CD4-positive, alpha-beta T cell treated with Interleukin-6 for 4 hours (primary cell): Measurements from ENCODE around the gene ART1.
"Not testable (repeated sequence)": the region's sequence is repeated elsewhere in the genome, so short reads cannot be mapped to it uniquely, and the experiment has no call there.

Experiments used
- DNase-seq: peaks from one replicate; pipeline ENCODE4 v3.0.0-alpha.2; 2020; ENCODE audit warnings: mixed read lengths

The ART1 gene

DNA sequence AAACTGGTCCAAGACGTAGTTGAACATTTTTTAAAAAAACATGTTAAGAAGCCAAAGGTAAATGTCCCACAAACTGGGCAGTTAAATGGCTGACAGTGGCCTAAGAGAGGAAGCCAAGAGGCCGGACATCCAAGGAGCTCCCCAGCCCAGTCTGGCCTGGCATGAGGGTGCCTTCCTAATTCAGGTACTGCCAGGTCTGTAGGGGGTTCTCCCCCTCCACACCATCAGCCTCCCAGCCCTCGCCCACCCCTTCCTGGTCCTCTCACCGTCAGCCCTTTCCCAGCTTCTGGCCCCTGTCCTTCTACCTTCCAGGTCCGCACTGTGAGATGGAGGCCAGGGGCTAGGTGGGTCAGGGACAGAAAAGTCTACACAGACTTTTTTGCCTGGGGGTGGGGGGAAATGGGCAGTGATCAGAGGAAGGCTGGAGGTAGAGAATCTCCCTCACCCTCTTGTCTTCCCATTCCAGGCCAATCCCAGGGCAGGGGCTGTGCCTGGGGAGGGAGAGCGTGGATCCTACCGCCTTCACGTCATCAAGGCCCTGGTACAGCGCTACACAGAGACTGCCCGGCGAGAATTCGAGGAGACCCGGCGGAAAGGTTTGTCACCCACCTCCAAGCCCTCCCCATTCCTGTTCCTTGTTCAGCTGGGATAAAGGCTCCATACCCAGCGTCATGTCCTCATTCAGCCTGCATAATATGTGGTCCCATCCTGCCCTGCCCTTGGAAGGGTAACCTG lies 9.1 kb upstream of the ART1 start:
- no peak for DNase-seq

DNA sequence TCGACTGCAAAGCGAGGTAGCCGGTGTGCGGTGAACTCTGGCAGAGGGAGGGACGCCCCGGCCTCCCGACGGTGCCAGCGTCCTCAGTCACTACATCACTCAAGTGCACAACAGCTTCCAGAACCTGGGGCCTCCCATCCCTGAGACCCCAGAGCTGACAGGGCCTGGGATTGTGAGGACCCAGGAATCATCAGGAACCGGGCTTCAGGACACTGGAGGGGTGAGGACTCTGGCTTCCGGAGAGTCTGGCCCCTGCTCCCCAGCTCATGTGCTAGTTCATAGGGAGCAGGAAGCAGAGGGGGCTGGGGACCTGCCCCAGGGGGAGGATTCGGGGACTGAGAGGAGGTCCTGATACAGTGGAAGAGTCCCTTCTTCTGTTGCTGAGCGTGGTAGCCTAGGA lies 7.7 kb upstream of the ART1 start:
- no peak for DNase-seq

- no peak for DNase-seq
Observed at GRCh38 chr11:3638513-3638912, 6.4 kb upstream of the ART1 start.

- DNase-seq: no peak
Observed at GRCh38 chr11:3639841-3640240, 5.1 kb upstream of the ART1 start.

- no peak for DNase-seq
Observed at GRCh38 chr11:3641191-3641590, 3.7 kb upstream of the ART1 start.

GRCh38 chr11:3641701-3642070 lies 3.2 kb upstream of the ART1 start, which contains the start of gene ART5:
ART5 (minus strand) TSS chr11:3641992; CDS start chr11:3641862, 130 bp downstream.
- no peak for DNase-seq

DNA sequence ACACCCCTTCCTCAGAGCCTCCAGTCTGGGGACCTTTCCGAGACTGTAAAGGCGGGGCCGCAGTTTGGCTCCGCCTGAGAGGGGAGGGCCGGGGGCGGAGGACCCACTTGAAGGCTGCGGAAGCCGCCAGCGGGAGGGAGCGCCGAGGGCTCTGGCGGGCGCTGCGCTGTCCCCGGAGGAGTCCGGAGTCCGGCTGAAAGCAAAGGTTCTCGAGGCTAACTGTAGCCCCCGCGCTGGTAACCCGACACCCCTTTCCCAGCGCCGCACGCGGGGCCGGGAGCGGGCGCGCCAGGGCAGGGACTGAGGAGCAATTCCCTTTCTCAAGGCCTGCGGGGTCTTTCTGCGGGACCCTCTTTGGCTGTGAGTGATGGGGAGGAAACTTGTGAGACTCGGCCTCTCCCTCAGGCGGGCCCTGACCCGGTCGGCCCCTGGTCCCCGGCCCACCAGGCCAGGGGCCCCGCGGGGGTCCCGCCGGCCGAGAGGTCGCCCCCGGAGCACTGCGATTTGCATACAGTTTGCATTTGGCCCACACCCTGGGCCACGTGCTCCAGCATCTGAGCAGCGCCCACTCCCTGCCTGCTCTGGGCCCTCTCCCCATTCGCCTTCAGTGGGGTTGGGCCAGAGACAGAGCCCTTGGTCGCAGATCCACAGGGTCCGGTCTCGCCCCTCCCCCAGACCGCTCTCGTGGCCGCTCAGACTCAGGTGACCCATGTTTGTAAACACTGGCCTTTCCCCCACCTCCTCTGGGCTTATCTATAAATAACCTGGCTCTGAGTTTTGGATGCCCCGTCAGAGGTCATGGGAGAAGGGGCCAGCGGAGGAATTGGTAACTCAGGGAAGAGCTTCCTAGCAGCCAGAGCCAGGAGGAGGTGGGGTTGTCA lies 2.6 kb upstream of the ART1 start:
- DNase-seq: peak; percentile 82

DNA sequence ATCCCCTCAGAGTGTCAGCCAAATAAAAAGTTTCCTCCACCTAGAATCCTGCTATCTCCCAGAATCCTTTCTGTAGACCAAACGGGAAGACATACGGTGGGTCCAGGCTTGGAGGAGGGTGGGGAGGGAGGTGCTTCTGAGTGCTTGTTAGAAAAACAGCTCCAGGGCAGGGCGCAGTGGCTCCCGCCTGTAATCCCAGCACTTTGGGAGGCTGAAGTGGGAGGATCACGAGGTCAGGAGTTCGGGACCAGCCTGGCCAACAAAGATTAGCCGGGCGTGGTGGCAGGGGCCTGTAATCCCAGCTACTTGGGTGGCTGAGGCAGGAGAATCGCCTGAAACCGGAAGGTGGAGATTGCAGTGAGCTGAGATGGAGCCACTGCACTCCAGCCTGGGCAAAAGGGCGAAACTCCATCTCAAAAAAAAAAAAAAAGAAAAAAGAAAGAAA lies 1.8 kb upstream of the ART1 start:
- not testable (repeated sequence) for DNase-seq

GRCh38 chr11:3645552-3645951 lies 624 bp downstream of the ART1 start:
- no peak for DNase-seq

DNA sequence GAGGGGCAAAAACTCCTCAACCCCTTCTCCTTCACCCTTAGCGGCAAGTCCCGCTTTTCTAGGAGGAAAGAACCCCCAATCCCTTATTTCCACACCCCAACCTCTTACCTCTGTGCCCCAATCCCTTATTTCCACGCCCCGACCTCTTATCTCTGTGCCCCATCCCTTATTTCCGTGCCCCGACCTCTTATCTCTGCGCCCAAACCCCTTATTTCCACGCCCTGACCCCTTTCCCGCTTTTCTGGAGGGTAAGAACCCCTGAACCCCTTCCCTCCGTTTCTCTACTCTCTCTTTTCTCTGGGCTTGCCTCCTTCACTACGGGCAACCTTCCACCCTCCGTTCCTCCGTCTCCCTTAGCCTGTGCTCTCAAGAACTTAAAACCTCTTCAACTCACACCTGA lies 3.9 kb downstream of the ART1 start:
- DNase-seq: not testable (repeated sequence)

GRCh38 chr11:3649374-3649773 lies 4.4 kb downstream of the ART1 start:
- DNase-seq: not testable (repeated sequence)

DNA sequence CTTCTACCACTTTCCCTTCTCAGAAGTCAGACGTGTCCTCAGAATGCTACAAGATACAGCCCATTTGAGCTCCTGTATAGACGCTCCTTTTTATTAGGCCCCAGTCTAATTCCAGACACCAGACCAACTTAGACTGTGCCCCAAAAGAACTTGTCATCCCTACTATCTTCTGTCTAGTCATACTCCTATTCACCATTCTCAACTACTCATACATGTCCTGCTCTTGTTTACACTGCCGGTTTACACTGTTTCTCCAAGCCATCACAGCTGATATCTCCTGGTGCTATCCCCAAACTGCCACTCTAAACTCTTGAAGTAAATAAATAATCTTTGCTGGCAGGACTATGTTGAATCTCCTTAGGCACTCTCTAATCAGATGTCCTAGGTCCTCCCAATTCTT lies 7.6 kb downstream of the ART1 start:
- DNase-seq: not testable (repeated sequence)

- no peak for DNase-seq
Observed at GRCh38 chr11:3655547-3655946, 10.6 kb downstream of the ART1 start.

DNA sequence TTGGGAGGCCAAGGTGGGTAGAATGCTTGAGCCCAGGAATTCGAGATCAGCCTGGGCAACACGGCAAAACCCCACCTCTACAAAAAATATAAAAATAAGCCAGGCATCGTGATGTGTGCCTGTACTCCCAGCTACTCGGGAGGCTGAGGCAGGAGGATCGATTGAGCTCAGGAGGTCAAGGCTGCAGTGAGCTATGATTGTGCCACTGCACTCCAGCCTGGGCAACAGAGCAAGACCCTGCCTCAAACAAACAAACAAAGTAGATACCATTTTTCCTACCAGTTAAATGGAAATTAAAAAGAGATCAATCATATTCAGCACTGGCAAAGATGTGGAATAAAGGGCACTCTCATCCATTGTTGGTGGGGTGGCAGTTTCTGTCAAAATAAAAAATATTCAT lies 12.4 kb downstream of the ART1 start:
- not testable (repeated sequence) for DNase-seq

- no peak for DNase-seq
Observed at GRCh38 chr11:3658252-3658651, 13.3 kb downstream of the ART1 start.

DNA sequence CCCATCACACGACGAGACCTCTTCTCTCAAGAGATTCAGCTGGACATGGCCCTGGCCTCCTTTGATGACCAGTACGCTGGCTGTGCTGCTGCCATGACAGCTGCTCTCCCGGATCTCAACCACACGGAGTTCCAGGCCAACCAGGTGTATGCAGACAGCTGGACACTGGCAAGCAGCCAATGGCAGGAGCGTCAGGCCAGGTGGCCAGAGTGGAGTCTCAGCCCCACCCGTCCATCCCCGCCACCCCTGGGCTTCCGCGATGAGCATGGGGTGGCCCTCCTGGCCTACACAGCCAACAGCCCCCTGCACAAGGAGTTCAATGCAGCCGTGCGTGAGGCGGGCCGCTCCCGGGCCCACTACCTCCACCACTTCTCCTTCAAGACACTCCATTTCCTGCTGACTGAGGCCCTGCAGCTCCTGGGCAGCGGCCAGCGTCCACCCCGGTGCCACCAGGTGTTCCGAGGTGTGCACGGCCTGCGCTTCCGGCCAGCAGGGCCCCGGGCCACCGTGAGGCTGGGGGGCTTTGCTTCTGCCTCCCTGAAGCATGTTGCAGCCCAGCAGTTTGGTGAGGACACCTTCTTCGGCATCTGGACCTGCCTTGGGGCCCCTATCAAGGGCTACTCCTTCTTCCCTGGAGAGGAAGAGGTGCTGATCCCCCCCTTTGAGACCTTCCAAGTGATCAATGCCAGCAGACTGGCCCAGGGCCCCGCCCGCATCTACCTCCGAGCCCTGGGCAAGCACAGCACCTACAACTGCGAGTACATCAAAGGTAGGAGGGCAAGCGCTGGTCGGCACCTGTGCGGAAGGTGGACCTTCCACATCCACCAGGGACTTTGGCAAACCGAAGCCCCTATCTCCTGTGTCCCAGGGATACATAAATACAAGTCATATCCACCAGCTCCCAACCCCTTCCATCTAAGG lies 14.9 kb downstream of the ART1 start:
- no peak for DNase-seq

DNA sequence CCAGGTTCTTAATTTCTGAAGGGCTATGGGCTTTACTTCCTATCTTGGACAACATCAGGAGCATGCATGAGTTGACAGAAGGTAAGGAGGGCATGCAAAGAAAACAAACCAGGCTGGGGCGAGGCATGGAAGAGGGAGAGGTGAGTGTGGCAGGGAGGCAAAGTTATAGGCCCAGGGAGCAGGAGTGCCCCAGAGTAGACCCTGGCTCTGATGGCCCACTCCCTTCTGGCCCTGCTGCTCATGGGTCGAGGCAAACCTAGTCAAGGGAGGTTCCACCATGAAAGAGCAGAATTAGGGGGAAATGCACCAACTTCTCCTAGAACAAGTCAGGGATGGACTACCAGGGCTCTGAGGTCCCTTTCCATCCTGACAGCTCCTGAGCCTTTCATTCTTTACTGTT lies 16.0 kb downstream of the ART1 start:
- no peak for DNase-seq

DNA sequence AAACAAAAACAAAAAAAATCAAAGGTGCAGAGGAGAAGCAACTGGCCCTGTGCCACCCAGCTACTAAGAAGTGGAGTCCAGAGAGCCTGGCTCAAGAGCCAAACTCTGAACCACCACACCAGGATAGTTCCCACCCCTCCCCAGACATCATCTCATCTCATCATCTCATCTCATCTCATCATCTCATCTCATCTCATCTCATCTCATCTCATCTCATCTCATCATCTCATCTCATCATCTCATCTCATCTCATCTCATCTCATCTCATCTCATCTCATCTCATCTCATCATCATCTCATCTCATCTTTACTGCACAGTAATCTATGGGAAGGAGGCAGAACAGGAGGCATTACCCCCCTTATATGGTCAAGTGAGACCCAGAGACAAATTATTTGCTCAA lies 17.9 kb downstream of the ART1 start:
- no peak for DNase-seq

GRCh38 chr11:3664032-3664630 lies 19.2 kb downstream of the ART1 start:
- no peak for DNase-seq

- no peak for DNase-seq
Observed at GRCh38 chr11:3665336-3666022, 20.6 kb downstream of the ART1 start.

GRCh38 chr11:3666023-3666530 lies 21.1 kb downstream of the ART1 start:
- DNase-seq: no peak
